HG03159 (cell line): ENCODE measurements around the gene NCKAP5.

Experiments
- ATAC-seq: cut with Tn5 transposase; IDR thresholded peaks from one replicate; pipeline ENCODE4 v1.9.1; 2021; ENCODE audit warnings: mild to moderate bottlenecking, moderate library complexity; ENCODE audit not compliant: unreplicated experiment

The NCKAP5 gene

GRCh38 chr2:133498662-133499585 lies 69.3 kb downstream of the NCKAP5 start:
- peak; percentile 68 for ATAC-seq

GRCh38 chr2:133497951-133498565 lies 70.2 kb downstream of the NCKAP5 start:
- ATAC-seq = no peak

- no peak for ATAC-seq
Observed at GRCh38 chr2:133497270-133497893, 70.9 kb downstream of the NCKAP5 start.

GRCh38 chr2:133496501-133497269 lies 71.6 kb downstream of the NCKAP5 start:
- ATAC-seq = no peak

- no peak for ATAC-seq
Observed at GRCh38 chr2:133495226-133495625, 73.0 kb downstream of the NCKAP5 start.

GRCh38 chr2:133492719-133493380 lies 75.4 kb downstream of the NCKAP5 start:
- ATAC-seq = no peak

- ATAC-seq = no peak
Observed at GRCh38 chr2:133490411-133490980, 77.8 kb downstream of the NCKAP5 start.

- no peak for ATAC-seq
Observed at GRCh38 chr2:133489641-133490410, 78.4 kb downstream of the NCKAP5 start.

- ATAC-seq = no peak
Observed at GRCh38 chr2:133489146-133489545, 79.1 kb downstream of the NCKAP5 start.

GRCh38 chr2:133486771-133487191 lies 81.5 kb downstream of the NCKAP5 start:
- ATAC-seq = no peak

- no peak for ATAC-seq
Observed at GRCh38 chr2:133485868-133486267, 82.4 kb downstream of the NCKAP5 start.

GRCh38 chr2:133484784-133485183 lies 83.5 kb downstream of the NCKAP5 start:
- ATAC-seq = no peak

GRCh38 chr2:133484106-133484505 lies 84.2 kb downstream of the NCKAP5 start:
- no peak for ATAC-seq

- no peak for ATAC-seq
Observed at GRCh38 chr2:133483181-133483580, 85.1 kb downstream of the NCKAP5 start.

- no peak for ATAC-seq
Observed at GRCh38 chr2:133480707-133481429, 87.4 kb downstream of the NCKAP5 start.

- ATAC-seq = no peak
Observed at GRCh38 chr2:133477616-133477990, 90.7 kb downstream of the NCKAP5 start.

GRCh38 chr2:133476931-133477615 lies 91.2 kb downstream of the NCKAP5 start:
- ATAC-seq = no peak

GRCh38 chr2:133476286-133476685 lies 92.0 kb downstream of the NCKAP5 start:
- ATAC-seq = no peak
